HepG2 (cell line): ENCODE measurements around the gene TNFSF13. TPM values are rescaled to one million over a fixed set of nuclear protein-coding genes. Genes with fewer than 3 reads are reported as not detected.
A peak's percentile ranks its signal among the peaks of the same experiment; 100 is the strongest.

Experiments used
- AHR ChIP-seq: IDR thresholded peaks from 2 replicates; pipeline ENCODE4 v1.6.1; 2018; ENCODE audit warnings: missing genetic modification reagents, missing compliant biosample characterization
- CBX5 ChIP-seq: sonication (generic); formaldehyde crosslinking; IDR thresholded peaks from 2 replicates; pipeline ENCODE4 v1.4.0; 2020; ENCODE audit warnings: missing genetic modification reagents, borderline replicate concordance
- IKZF5 ChIP-seq: IDR thresholded peaks from 2 replicates; pipeline ENCODE4 v1.6.1; 2018; ENCODE audit warnings: missing genetic modification reagents, mild to moderate bottlenecking, missing compliant biosample characterization
- NR0B2 ChIP-seq: sonication (generic); formaldehyde crosslinking; IDR thresholded peaks from 2 replicates; pipeline ENCODE4 v1.4.0; 2020; ENCODE audit warnings: mild to moderate bottlenecking, missing genetic modification reagents
- PBX2 ChIP-seq: IDR thresholded peaks from 2 replicates; pipeline ENCODE4 v1.6.1; 2016; ENCODE audit warnings: control low read depth
- PRPF4 ChIP-seq: fragments of 200-400 bp; formaldehyde crosslinking; IDR thresholded peaks from 2 replicates; pipeline ENCODE4 v1.6.1; 2016; ENCODE audit warnings: low read length, low read depth; ENCODE audit not compliant: poor library complexity, severe bottlenecking
- THAP9 ChIP-seq: sonication (generic); formaldehyde crosslinking; IDR thresholded peaks from 2 replicates; pipeline ENCODE4; 2020; ENCODE audit warnings: missing genetic modification reagents, mild to moderate bottlenecking, borderline replicate concordance
- TIGD3 ChIP-seq: sonication (generic); formaldehyde crosslinking; IDR thresholded peaks from 2 replicates; pipeline ENCODE4 v1.5.1; 2020; ENCODE audit warnings: mild to moderate bottlenecking, missing genetic modification reagents, borderline replicate concordance
- TRAFD1 ChIP-seq: sonication (generic); formaldehyde crosslinking; IDR thresholded peaks from 2 replicates; pipeline ENCODE4 v1.5.1; 2020; ENCODE audit warnings: missing genetic modification reagents, mild to moderate bottlenecking, borderline replicate concordance
- ZFP36L2 ChIP-seq: sonication (generic); formaldehyde crosslinking; IDR thresholded peaks from 2 replicates; pipeline ENCODE4 v1.4.0; 2020; ENCODE audit warnings: missing genetic modification reagents
- ZMAT3 ChIP-seq: sonication (generic); formaldehyde crosslinking; conservative IDR thresholded peaks from 2 replicates; pipeline ENCODE4 v1.7.0; 2021; ENCODE audit warnings: missing genetic modification reagents
- ZNF441 ChIP-seq: sonication (generic); formaldehyde crosslinking; IDR thresholded peaks from 2 replicates; pipeline ENCODE4 v1.7.0; 2021; ENCODE audit warnings: missing genetic modification reagents, borderline replicate concordance
- ZNF446 ChIP-seq: sonication (generic); formaldehyde crosslinking; IDR thresholded peaks from 2 replicates; pipeline ENCODE4 v1.5.0; 2020; ENCODE audit warnings: mild to moderate bottlenecking, missing genetic modification reagents
- ZNF460 ChIP-seq: sonication (generic); formaldehyde crosslinking; IDR thresholded peaks from 2 replicates; pipeline ENCODE4 v1.5.1; 2020; ENCODE audit warnings: missing genetic modification reagents, mild to moderate bottlenecking, borderline replicate concordance
- ZNF543 ChIP-seq: sonication (generic); formaldehyde crosslinking; IDR thresholded peaks from 2 replicates; pipeline ENCODE4 v1.4.0; 2020; ENCODE audit warnings: mild to moderate bottlenecking, missing genetic modification reagents
- ZNF549 ChIP-seq: sonication (generic); formaldehyde crosslinking; IDR thresholded peaks from 2 replicates; pipeline ENCODE4 v1.5.0; 2020; ENCODE audit warnings: missing genetic modification reagents
- ZNF773 ChIP-seq: sonication (generic); formaldehyde crosslinking; IDR thresholded peaks from 2 replicates; pipeline ENCODE4 v1.4.0; 2020; ENCODE audit warnings: missing genetic modification reagents, borderline replicate concordance
- polyA plus RNA-seq, 8 experiments: library from polyadenylated mRNA; depleted of rRNA in 3 of 8; stranded (reverse) in 7 of 8; unstranded in 1 of 8; fragments of >200 nt; fragmentation: Illumina TruSeq in 4 of 8; extraction: Trizol in 4 of 8; gene quantifications; 2 replicates each; pipeline versions ENCODE4 v1.2.1 to v1.2.3, GENCODE V29; 2011 to 2016; ENCODE audit warnings: low read depth in 4 of 8, missing spikeins in 1 of 8, mixed read lengths in 1 of 8; ENCODE audit not compliant: insufficient read depth in 1 of 8
- total RNA-seq, 5 experiments: library from RNA; depleted of rRNA; stranded (reverse); fragments of >200 nt; fragmentation: Illumina TruSeq; extraction: Trizol; gene quantifications; 2 replicates each; pipeline ENCODE4 v1.2.3, GENCODE V29; 2016; ENCODE audit warnings: low read depth in 1 of 5

Gene TNFSF13
- total and polyA plus RNA-seq, 2 of the 13 experiments (the other 11 are each of a cell fraction or from before 2014, with no cell fraction given) = 2.5 to 3.3 TPM

GRCh38 chr17:7560172-7561027, 1.9 kb downstream of the TNFSF13 start (continued):
- TF ChIP-seq THAP9 = no peak
- TF ChIP-seq ZNF773 (CRISPR knock-in tag) = no peak
- no peak for TF ChIP-seq ZMAT3 (CRISPR knock-in tag)
- no peak for TF ChIP-seq ZNF441
- no peak for TF ChIP-seq ZNF549 (CRISPR knock-in tag)
- TF ChIP-seq ZFP36L2 (CRISPR knock-in tag) = no peak
- TF ChIP-seq PBX2 = no peak
- no peak for TF ChIP-seq CBX5 (CRISPR knock-in tag)
- TF ChIP-seq ZNF460 (CRISPR knock-in tag) = no peak
- TF ChIP-seq AHR = peak; percentile 71; the same call in 1 of the 2 replicates
- TF ChIP-seq TRAFD1 (CRISPR knock-in tag) = no peak
- TF ChIP-seq TIGD3 (CRISPR knock-in tag) = no peak
- peak; percentile 29; the same call in 1 of the 2 replicates for TF ChIP-seq IKZF5 (CRISPR knock-in tag)
- TF ChIP-seq ZNF446 = peak; percentile 45; the same call in 1 of the 2 replicates
- no peak for TF ChIP-seq PRPF4
- no peak for TF ChIP-seq NR0B2 (CRISPR knock-in tag)
- TF ChIP-seq ZNF543 = 0 out of 2 replicates have a peak, but pooled peaks have one; percentile 1
